A673 (cell line): Measurements from ENCODE around the gene ANK2. TPM values are rescaled to one million over a fixed set of nuclear protein-coding genes. Genes with fewer than 3 reads are reported as not detected.
"Not testable (repeated sequence)": the region's sequence is repeated elsewhere in the genome, so short reads cannot be mapped to it uniquely, and the experiment has no call there.

Experiments used
- BruUV-seq: library from RNA; stranded (reverse); fragments of 400-500 nt; replicated peaks from 2 replicates; lab custom pipeline; 2021; lab: Mats Ljungman, UMichigan
- CTCF ChIA-PET: fragments of 300-600 bp; sonication (Branson Sonifier 250); formaldehyde crosslinking; loops from one replicate; lab custom pipeline; 2022; ENCODE audit warnings: antibody characterized with exemption; lab: Charles Lee
- POLR2A ChIA-PET: fragments of 300-600 bp; sonication (Branson Sonifier 250); formaldehyde crosslinking; loops from one replicate; lab custom pipeline; 2022; ENCODE audit warnings: antibody characterized with exemption; ENCODE audit not compliant: low non-redundant PET; lab: Charles Lee
- DNase-seq: peaks from one replicate; pipeline ENCODE4 v3.0.0-alpha.2; 2015; ENCODE audit warnings: low spot score
- H3K27ac ChIP-seq: fragments of 200-600 bp; sonication (generic); 2 replicates; pipeline ENCODE4 v1.5.1; 2016; ENCODE audit warnings: mixed run types, low read depth, mild to moderate bottlenecking, mixed read lengths, antibody characterized with exemption, low read length; ENCODE audit not compliant: poor library complexity, severe bottlenecking
- H3K27me3 ChIP-seq: fragments of 200-600 bp; sonication (generic); replicated peaks from 2 replicates; pipeline ENCODE4 v1.6.1; 2017; ENCODE audit warnings: mixed run types, low read depth, mild to moderate bottlenecking, mixed read lengths, antibody characterized with exemption, low read length; ENCODE audit not compliant: insufficient read depth, poor library complexity
- H3K36me3 ChIP-seq: fragments of 200-600 bp; sonication (generic); 2 replicates; pipeline ENCODE4 v1.6.1; 2016; ENCODE audit warnings: mixed run types, mild to moderate bottlenecking, mixed read lengths, antibody characterized with exemption, low read length; ENCODE audit not compliant: insufficient read depth, poor library complexity, severe bottlenecking
- H3K4me1 ChIP-seq: fragments of 200-600 bp; sonication (generic); 2 replicates; pipeline ENCODE4 v1.6.1; 2017; ENCODE audit warnings: mixed run types, mild to moderate bottlenecking, mixed read lengths, antibody characterized with exemption, low read length; ENCODE audit not compliant: insufficient read depth, poor library complexity, severe bottlenecking
- H3K4me3 ChIP-seq: fragments of 200-600 bp; sonication (generic); 2 replicates; pipeline ENCODE4 v1.5.1; 2016; ENCODE audit warnings: low read depth, mixed run types, mild to moderate bottlenecking, mixed read lengths, low read length; ENCODE audit not compliant: poor library complexity, severe bottlenecking
- H3K9me3 ChIP-seq: fragments of 200-600 bp; sonication (generic); 2 replicates; pipeline ENCODE4 v1.6.1; 2016; ENCODE audit warnings: mixed run types, low read depth, mild to moderate bottlenecking, mixed read lengths, antibody characterized with exemption, low read length; ENCODE audit not compliant: poor library complexity, severe bottlenecking
- CTCF ChIP-seq: fragments of 300-800, 200-600 bp; sonication (generic); conservative IDR thresholded peaks from 2 replicates; pipeline ENCODE4 v1.5.1; 2017; ENCODE audit warnings: low read depth, mild to moderate bottlenecking, antibody characterized with exemption, low read length, moderate library complexity, mixed read lengths
- EZH2 ChIP-seq: fragments of 200-600 bp; sonication (generic); IDR thresholded peaks from 2 replicates; pipeline ENCODE4 v1.6.1; 2017; ENCODE audit warnings: borderline replicate concordance, low read depth, mild to moderate bottlenecking, mixed read lengths, antibody characterized with exemption, low read length; ENCODE audit not compliant: poor library complexity, severe bottlenecking
- intact Hi-C: fragments of 100-400 bp; cut with micrococcal nuclease; formaldehyde crosslinking; loops from one replicate; pipeline ENCODE4 v1.10.0; 2022; ENCODE audit not compliant: unreplicated experiment
- total RNA-seq: library from RNA; stranded (reverse); gene quantifications from 2 replicates; pipeline ENCODE4 v1.2.3, GENCODE V29; 2021

The ANK2 gene
- total RNA-seq, 1 experiment from 2014 or later: 12.7 TPM

- Histone ChIP-seq H3K27ac (no peak overlapping the region), H3K27me3 (no peaks in the 10 kb centered on the region), H3K4me3 (no peak overlapping the region), H3K36me3 (no peaks in the 10 kb centered on the region), H3K9me3 (no peaks in the 10 kb centered on the region), H3K4me1 (no peaks in the 10 kb centered on the region)
- no peak for TF ChIP-seq EZH2
- no peak for TF ChIP-seq CTCF
- DNase-seq: no peak
- no TSS peak for BruUV-seq
- POLR2A ChIA-PET: no interaction called here
- CTCF ChIA-PET: no interaction called here
- intact Hi-C loops: no loop called here
These were observed 16.2 kb downstream of the ANK2 start for GRCh38 chr4:113065629-113066028.

GRCh38 chr4:113068771-113069170 lies 19.3 kb downstream of the ANK2 start:
- intact Hi-C loops, H3K27me3 ChIP-seq, POLR2A ChIA-PET, BruUV-seq, CTCF ChIA-PET, H3K4me1 ChIP-seq, DNase-seq, H3K9me3 ChIP-seq, H3K4me3 ChIP-seq, H3K27ac ChIP-seq, H3K36me3 ChIP-seq: not testable (repeated sequence)

DNA sequence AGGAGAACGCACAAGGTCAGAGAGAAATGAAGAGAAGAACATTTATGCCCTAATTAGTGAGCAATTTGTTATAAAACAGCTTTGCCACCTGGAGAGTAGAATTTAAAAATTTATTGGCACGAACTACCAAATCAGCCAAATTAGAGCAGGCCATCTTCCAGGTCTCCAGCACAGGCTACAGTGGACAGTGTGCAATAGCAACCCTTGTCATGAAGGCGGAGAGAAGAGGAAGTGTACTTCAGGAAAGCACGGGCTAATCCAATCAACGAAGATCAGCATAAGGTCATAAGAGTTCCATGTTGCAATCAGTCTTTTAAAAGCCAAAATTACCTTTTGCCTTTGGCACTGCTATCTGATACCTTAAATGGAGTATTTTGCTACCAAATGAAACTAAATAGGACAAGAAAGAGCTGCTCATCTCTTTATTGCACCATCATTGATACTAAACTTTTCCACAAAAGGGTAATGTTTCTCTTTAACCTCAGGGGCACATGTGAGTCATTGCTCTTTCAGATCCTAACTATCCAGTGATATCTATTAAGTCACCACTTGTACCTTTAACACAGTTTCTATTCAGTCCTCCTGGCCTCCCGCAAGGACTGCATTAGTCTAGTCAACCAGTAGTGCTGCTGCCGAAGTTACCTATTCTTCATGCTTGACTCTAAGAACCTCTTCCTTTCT lies 19.9 kb downstream of the ANK2 start:
- Histone ChIP-seq H3K4me3 (no peak overlapping the region), H3K9me3 (no peaks in the 10 kb centered on the region), H3K36me3 (no peaks in the 10 kb centered on the region), H3K4me1 (no peaks in the 10 kb centered on the region), H3K27me3 (no peaks in the 10 kb centered on the region), H3K27ac (no peak overlapping the region)
- intact Hi-C loops: no loop called here
- no peak for DNase-seq
- ChIA-PET POLR2A (no interaction called here), CTCF (no interaction called here)
- BruUV-seq: no TSS peak
- TF ChIP-seq EZH2 (no peak), CTCF (no peak)

DNA sequence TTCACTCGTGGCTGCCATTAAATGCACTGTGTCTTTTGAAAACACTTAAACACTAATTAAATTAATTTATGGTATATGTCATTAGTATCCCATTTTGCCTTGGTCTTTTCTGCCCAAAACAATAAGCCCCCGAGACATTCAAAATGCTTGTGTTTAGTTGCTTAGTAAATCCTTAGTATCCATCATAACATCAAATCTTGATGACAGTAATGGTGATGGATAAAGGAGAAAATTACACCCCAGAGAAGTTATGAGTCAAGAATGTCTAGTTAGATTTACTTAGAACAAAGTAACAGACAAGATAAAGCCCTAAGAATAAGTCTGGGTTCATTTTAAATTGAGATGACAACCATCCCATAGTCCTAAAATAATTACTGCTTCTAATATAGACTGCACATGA lies 21.3 kb downstream of the ANK2 start:
- CTCF ChIA-PET: no interaction called here
- Histone ChIP-seq H3K9me3 (no peaks in the 10 kb centered on the region), H3K27me3 (no peaks in the 10 kb centered on the region), H3K36me3 (no peaks in the 10 kb centered on the region), H3K4me3 (no peak overlapping the region), H3K27ac (no peak overlapping the region), H3K4me1 (no peaks in the 10 kb centered on the region)
- TF ChIP-seq CTCF (no peak), EZH2 (no peak)
- POLR2A ChIA-PET: no interaction called here
- intact Hi-C loops: no loop called here
- no TSS peak for BruUV-seq
- DNase-seq: no peak
